GM19099 (cell line): ENCODE results near the gene RPS10.
A peak's percentile ranks its signal among the peaks of the same experiment; 100 is the strongest.

Experiments
- POLR2A ChIP-seq: IDR thresholded peaks from 3 replicates; pipeline ENCODE4 v1.6.1; 2011; ENCODE audit warnings: low read depth; ENCODE audit not compliant: insufficient read length; ENCODE audit errors: extremely low read depth

The RPS10 gene

GRCh38 chr6:34424200-34425131 is 1.4 kb downstream of the RPS10 start:
- TF ChIP-seq POLR2A, result no peak

GRCh38 chr6:34423254-34423653 is 2.6 kb downstream of the RPS10 start:
- no peak for TF ChIP-seq POLR2A

GRCh38 chr6:34418367-34418766 is 7.5 kb downstream of the RPS10 start:
- TF ChIP-seq POLR2A, result no peak

- TF ChIP-seq POLR2A, result no peak
These were observed 8.9 kb downstream of the RPS10 start for GRCh38 chr6:34416877-34417371.

GRCh38 chr6:34414999-34415858 is 10.6 kb downstream of the RPS10 start:
- TF ChIP-seq POLR2A, result no peak

DNA sequence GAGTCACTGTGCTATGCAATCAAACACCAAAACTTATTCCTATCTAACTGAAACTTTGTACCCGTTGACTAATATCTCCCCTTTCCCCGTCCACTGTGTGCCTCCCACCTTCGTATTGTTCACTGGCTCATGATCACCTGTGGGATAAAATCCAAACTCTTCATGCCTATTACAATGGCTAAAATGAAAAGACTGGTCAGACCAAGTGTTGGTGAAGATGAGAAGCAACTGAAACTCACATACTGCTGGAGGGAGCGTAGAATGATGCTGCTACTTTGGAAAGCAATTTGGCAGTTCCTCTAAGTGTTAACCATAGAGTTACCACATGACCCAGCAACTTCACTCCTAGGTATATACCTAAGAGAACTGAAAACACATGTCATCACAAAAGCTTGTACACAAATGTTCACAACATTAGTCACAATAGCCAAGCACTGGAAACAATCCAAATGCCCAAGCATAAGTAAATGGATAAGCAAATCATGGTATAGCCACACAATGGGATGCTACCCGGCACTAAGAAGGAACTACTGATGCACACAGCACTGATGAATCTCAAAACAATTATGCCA is 13.1 kb downstream of the RPS10 start:
- no peak for TF ChIP-seq POLR2A

GRCh38 chr6:34412016-34412415 is 13.9 kb downstream of the RPS10 start:
- no peak for TF ChIP-seq POLR2A

DNA sequence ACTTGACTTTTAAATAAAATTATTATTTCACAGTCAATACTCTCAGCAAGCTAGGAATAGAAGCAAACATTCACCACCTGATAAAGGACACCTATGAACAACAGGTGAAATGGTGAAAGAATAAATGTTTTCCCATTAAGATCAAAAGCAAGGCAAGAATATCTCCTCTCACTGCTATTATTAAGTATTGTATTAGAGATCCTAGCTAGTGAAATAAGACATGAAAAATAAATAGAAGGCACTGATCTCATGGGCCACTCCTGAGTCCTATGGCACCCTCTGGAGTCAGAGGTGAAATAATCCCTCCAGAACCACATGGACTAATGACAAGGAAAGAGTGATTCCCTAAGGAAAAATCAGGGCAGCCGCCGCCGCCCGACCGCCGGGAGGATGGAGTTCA is 29.4 kb downstream of the RPS10 start:
- TF ChIP-seq POLR2A, result no peak

GRCh38 chr6:34393966-34394305 is 31.9 kb downstream of the RPS10 start:
- no peak for TF ChIP-seq POLR2A

DNA sequence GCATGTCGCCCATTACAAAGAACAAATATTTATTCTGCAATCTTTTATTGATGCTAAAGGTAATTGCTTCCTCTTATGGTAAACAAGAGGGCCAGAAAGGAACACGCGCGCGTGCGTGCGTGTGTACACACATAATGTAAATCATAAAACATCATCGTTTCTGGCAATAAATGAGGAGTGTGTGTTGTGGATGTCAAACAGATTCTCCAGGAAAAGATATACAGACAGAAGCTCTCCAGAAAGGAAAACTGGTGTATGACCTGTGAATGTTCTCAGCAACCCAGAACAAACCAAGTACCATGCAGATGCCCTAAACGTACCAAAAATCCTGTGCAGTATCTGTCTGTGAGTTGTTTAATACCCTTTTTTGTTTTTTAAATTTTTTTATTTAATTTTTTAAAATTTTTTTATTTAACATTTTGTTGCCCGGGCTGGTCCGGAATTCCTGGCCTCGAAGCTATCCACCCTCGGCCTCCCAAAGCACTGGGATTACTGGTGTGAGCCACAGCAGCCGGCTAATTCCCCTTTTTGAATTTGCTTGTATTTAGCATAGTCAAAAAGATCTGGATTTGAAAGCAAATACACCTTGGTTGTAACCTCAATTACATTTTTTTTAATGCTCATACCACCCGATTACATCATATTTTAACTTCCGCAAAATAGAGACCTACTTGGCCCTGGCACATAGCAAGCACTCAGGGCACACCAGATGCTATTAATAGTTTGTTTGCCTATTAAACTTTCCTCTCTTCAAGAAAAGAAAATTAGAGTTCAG is 32.5 kb downstream of the RPS10 start:
- no peak for TF ChIP-seq POLR2A

DNA sequence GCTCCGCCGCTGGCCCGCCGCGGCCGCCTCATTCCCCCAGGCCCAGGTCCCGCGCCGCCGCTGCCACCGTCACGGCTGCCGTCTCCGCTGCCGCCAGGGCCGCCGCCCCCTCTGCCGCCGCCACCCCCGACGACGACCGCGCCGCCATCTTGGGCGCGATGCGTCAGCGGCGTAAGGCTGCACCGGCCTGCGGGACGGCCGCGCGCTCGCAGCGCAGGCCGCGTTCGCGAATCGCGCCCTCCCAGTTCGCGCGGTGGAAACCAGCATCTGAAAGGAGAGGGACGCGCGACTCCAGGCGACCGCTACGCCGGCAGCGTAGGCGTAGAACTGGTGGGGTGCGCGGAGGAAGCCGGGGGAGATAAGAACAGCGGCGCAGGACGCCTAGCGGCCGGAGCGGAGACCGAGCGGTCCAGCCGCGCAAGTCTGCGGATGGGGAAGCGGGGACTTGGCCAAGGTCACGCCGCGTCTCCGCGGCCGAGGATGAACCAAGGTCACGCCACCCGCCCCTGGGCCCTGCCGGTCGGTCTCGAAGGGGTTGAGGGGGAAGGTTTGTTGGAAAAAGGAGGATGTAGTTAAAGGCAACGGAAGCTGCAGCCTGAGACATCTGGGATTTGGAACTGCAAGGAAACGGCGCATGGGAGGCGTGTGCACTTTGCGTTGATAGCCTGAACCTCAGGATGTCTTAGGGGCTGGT is 33.2 kb downstream of the RPS10 start, which contains the start of gene NUDT3:
Gene NUDT3, minus strand, starts transcription at position 173 of the 694 bp plus-strand sequence. CDS start 307 bp downstream, outside the sequence.
- TF ChIP-seq POLR2A, result peak; percentile 83

GRCh38 chr6:34391786-34392496 is 33.9 kb downstream of the RPS10 start:
- TF ChIP-seq POLR2A, result peak; percentile 45

DNA sequence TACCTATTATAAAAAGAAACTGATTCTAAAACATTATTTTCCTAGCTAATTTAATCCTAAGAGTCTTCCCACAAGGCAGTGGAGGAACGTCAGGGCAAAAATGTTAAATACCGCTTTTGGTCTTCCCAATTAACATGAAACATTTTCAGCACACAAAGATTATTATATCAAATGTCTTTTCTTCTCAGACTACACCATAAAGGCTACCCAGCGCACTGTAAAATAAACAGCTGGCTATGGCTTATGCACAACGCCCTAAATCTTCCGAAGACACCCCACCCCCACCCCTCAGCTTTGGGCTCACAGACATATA is 34.4 kb downstream of the RPS10 start:
- TF ChIP-seq POLR2A, result no peak
